HG03457 (cell line): ENCODE measurements around the gene WBP4.
"Not testable (repeated sequence)": the region's sequence is repeated elsewhere in the genome, so short reads cannot be mapped to it uniquely, and the experiment has no call there.

Experiments
- ATAC-seq: cut with Tn5 transposase; IDR thresholded peaks from one replicate; pipeline ENCODE4 v1.9.1; 2021; ENCODE audit warnings: moderate number of reproducible peaks; ENCODE audit not compliant: unreplicated experiment

WBP4 gene

GRCh38 chr13:41061075-41061913 lies at the start of gene WBP4:
WBP4 (plus strand) TSS chr13:41061509; CDS start chr13:41061674, 165 bp downstream.
- ATAC-seq: peak; percentile 62

GRCh38 chr13:41012536-41012935 lies 48.8 kb upstream of the WBP4 start:
- ATAC-seq: no peak

- ATAC-seq: no peak
These were observed 47.5 kb upstream of the WBP4 start for GRCh38 chr13:41013835-41014234.

DNA sequence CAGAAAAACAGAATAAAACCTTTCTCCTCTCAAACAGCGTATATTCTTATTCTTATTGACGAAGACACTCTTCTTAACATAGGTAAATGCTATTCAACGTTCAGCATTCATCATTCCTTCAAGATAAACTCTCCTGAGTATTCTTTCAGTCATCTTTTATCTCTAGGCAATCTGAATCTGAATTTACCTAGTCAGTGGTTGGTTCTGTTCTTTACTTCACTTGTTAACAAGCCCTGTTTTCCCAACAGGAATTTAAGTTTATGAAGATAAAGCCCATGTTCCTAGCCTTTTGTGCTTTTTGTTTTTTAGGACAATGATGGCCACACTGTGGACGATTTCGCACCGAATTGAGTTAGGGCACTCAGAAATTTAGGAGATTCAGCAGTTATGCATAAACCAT lies 45.4 kb upstream of the WBP4 start:
- no peak for ATAC-seq

- ATAC-seq: no peak
These were observed 44.1 kb upstream of the WBP4 start for GRCh38 chr13:41017159-41017558.

DNA sequence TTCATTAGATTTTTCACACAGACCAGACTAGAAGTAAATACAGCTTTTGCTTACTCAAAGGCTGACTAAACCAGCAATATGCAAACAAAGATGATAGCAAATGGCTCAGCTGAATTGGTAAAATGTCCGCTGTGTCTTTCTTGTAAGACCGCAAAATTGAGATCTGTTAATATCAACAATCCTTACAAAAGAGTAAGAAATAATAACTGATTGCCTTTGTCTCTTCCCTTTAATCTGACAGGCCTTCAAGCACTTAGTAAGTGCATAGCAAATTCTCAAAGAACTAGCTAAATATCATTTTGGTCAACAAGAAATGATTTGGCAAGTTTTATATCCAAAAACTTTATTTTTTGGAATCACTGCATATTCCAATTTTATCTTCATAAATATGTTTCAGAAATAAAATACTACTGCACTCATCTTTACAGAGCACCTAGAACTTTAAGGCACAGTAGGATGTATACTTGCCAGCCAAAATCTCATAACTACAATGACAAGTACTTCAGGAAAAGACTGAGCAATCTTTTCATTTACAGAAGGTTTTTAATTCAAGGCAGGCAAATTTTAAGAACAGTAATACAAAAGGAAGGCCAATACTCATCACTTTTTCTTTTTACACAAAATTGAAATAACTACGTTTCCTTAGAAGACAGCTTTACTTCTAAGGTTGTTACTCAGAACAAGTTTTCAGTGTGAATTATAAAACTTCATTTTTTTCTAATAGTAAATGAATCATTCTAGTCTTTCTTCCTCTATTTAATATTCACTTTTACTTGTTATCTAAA lies 43.3 kb upstream of the WBP4 start:
- ATAC-seq: no peak

GRCh38 chr13:41018602-41018948 lies 42.7 kb upstream of the WBP4 start:
- no peak for ATAC-seq

- ATAC-seq: peak; percentile 76
These were observed 42.3 kb upstream of the WBP4 start, which contains the start of gene ELF1 for GRCh38 chr13:41019011-41019487. ELF1 (minus strand) TSS chr13:41019316; CDS start chr13:40982054, 37,262 bp downstream.

DNA sequence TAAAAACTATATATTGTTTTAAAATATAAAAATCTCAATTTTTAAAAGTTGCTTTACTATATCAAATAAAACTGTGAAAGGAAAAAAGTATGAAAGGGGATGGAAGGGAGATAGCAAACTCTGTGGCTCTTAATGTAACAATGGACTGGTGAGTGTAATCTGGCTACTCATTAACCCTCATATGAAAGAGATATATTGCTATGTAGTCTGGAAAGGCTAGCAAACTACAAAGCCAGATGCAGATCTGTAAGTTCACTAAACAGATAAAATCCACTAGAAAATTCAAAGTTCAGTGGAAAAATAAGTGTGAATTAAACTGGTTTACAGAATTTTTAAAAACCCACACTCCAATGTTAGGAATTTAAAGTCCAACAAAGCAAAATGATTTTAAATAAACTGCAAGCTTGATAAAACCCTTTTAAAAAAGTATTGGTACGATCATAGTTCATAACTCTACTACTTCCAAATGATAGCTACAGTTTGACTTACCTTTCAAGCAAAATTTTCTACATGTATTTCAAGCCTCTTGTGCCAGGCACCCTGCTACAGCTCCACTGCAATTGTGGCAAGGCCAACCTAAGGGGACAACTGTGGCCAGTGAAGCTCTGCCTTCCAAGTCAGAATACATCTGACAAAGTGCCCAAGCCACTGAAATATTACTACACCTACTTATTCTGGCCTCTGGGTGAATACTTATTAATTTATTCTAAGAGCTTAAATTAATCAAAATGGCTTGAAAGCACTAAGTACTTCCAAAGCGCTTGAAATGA lies 41.5 kb upstream of the WBP4 start:
- ATAC-seq: no peak

- no peak for ATAC-seq
These were observed 35.8 kb upstream of the WBP4 start for GRCh38 chr13:41025518-41025917.

- ATAC-seq: no peak
These were observed 34.5 kb upstream of the WBP4 start for GRCh38 chr13:41026788-41027187.

GRCh38 chr13:41028051-41028450 lies 33.3 kb upstream of the WBP4 start:
- no peak for ATAC-seq

DNA sequence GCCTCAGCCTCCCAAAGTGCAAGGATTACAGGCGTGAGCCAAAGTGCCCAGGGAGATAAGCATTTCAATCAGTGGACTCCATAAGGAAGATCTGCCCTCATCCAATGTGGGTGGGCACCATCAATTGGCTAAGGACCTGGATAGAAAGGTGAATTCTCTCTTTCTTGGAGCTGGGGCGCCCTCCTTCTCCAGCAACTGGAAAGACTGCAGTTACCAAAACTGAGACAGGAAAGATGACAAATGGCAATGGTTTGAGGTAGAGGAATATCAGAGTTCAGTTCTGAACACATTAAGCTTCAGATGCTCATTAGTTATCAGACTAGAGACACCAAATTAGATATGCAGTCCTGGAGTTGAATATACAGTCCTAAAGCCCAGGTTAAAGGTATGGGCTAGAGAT lies 31.7 kb upstream of the WBP4 start:
- ATAC-seq: no peak

DNA sequence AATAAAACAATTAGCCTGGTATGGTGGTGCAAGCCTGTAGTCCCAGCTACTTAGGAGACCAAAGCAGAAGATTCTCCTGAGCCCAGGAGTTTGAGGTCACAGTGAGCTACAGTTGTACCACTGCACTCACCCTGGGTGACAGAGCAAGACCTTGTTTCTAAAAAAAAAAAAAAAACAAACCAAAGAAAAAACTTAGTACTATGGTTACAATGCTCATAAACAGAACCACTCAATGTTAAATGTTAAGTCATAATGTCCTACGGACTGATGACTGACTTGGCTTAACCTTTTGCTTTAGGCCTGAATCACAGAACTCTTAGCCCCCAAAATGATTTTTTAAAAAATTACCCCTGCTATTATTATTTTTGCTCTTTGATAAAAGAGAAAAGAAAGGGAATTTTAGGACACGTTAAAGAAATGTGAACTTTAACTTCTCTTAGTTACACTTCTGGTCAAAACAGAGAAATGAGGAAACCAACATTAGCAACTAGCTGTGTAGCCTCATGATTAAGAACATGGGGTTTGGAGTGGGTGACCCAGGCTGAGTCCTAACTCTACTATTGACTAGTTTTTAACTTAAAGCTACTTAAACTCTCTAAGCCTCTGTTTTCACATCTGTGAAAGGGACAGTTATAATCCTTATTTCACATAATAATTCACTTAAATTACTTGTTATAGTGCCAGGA lies 28.5 kb upstream of the WBP4 start:
- ATAC-seq: no peak

DNA sequence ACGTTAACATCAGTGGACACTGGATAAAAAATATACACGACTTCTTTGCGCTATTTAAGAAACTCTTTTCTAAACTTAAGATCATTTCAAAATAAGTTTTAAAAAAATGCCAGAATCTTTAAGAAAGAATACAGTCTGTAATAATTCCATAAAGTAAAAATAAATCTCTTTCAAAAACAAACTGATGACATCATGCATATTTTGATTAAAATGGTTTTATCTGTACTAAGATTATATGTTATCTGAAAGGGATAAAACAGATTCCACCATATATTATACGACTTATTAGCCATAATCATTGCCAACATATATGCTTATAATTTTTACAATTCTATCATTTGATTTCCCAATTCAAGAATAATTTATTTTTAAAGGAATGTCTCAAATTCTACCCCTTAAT lies 26.9 kb upstream of the WBP4 start:
- ATAC-seq: no peak

DNA sequence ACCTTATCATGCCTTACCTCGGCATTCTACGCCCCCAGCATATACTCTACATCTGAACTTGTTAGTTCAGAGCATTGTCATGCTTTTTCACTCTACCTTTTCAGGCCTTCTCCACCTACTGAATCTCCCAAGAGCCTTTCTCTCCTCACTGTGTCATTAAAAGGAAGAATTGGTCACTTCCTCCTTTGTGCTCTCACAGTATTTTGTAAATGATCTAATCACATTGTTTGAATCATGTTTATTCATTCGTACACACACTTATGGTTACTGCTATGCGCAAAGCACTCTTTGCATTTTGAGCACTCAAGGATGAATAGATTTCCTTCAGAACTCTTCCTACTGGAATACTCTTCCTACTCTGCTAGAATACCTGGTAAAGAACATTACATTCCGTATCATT lies 26.4 kb upstream of the WBP4 start:
- ATAC-seq: no peak

GRCh38 chr13:41036557-41036956 lies 24.8 kb upstream of the WBP4 start:
- ATAC-seq: not testable (repeated sequence)

GRCh38 chr13:41039746-41040145 lies 21.6 kb upstream of the WBP4 start:
- ATAC-seq: no peak

- no peak for ATAC-seq
These were observed 20.6 kb upstream of the WBP4 start for GRCh38 chr13:41040584-41041334.

DNA sequence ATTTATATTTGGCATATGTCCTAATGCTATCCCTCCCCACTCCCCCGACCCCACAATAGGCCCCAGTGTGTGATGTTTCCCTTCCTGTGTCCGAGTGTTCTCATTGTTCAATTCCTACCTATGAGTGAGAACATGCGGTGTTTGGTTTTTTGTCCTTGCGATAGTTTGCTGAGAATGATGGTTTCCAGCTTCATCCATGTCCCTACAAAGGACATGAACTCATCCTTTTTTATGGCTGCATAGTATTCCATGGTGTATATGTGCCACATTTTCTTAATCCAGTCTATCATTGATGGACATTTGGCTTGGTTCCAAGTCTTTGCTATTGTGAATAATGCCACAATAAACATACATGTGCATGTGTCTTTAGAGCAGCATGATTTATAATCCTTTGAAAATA lies 18.9 kb upstream of the WBP4 start:
- not testable (repeated sequence) for ATAC-seq
